HepG2 (cell line): ENCODE data around the gene BPIFB2. TPM values are rescaled to one million over a fixed set of nuclear protein-coding genes. Genes with fewer than 3 reads are reported as not detected.
A peak's percentile ranks its signal among the peaks of the same experiment; 100 is the strongest.

Experiments
- ATAD3A ChIP-seq: sonication (generic); formaldehyde crosslinking; IDR thresholded peaks from 2 replicates; pipeline ENCODE4 v1.4.0; 2020; ENCODE audit warnings: missing genetic modification reagents
- CEBPZ ChIP-seq: IDR thresholded peaks from 2 replicates; pipeline ENCODE4 v1.6.1; 2012; ENCODE audit warnings: low read length, improper control_type of control experiment
- E2F1 ChIP-seq: sonication (generic); formaldehyde crosslinking; IDR thresholded peaks from 2 replicates; pipeline ENCODE4 v1.5.0; 2020; ENCODE audit warnings: missing genetic modification reagents
- GTF3A ChIP-seq: sonication (generic); formaldehyde crosslinking; conservative IDR thresholded peaks from 2 replicates; pipeline ENCODE4 v1.4.0; 2020; ENCODE audit warnings: mild to moderate bottlenecking, missing genetic modification reagents
- HNRNPL ChIP-seq: fragments of 200-400 bp; formaldehyde crosslinking; IDR thresholded peaks from 2 replicates; pipeline ENCODE4 v1.6.1; 2017; ENCODE audit warnings: mild to moderate bottlenecking, low read depth, low read length
- ISX ChIP-seq: sonication (generic); formaldehyde crosslinking; conservative IDR thresholded peaks from 2 replicates; pipeline ENCODE4 v1.5.0; 2020; ENCODE audit warnings: missing genetic modification reagents
- MIER2 ChIP-seq: IDR thresholded peaks from 2 replicates; pipeline ENCODE4 v1.6.1; 2016; ENCODE audit warnings: missing biosample characterization, missing genetic modification reagents
- RERE ChIP-seq: IDR thresholded peaks from 2 replicates; pipeline ENCODE4 v1.6.1; 2016; ENCODE audit warnings: low read depth, missing genetic modification reagents, missing compliant biosample characterization
- TARDBP ChIP-seq: sonication (generic); formaldehyde crosslinking; IDR thresholded peaks from 2 replicates; pipeline ENCODE4 v1.8.0; 2022; ENCODE audit warnings: mild to moderate bottlenecking, missing genetic modification reagents
- TEAD3 ChIP-seq: optimal IDR thresholded peaks from 2 replicates; pipeline ENCODE3; 2016; ENCODE audit warnings: borderline replicate concordance
- ZBTB1 ChIP-seq: sonication (generic); formaldehyde crosslinking; IDR thresholded peaks from 2 replicates; pipeline ENCODE4 v1.4.0; 2020; ENCODE audit warnings: missing genetic modification reagents, borderline replicate concordance
- ZFAT ChIP-seq: sonication (generic); formaldehyde crosslinking; conservative IDR thresholded peaks from 2 replicates; pipeline ENCODE4 v1.8.1; 2023; ENCODE audit warnings: missing genetic modification reagents, inconsistent platforms
- ZNF749 ChIP-seq: sonication (generic); formaldehyde crosslinking; IDR thresholded peaks from 2 replicates; pipeline ENCODE4 v1.8.0; 2022; ENCODE audit warnings: mild to moderate bottlenecking, missing genetic modification reagents, moderate library complexity, borderline replicate concordance
- ZNF766 ChIP-seq: sonication (generic); formaldehyde crosslinking; IDR thresholded peaks from 2 replicates; pipeline ENCODE4 v1.5.0; 2020; ENCODE audit warnings: missing genetic modification reagents, borderline replicate concordance
- ZNF768 ChIP-seq: sonication (generic); formaldehyde crosslinking; IDR thresholded peaks from 2 replicates; pipeline ENCODE4 v1.4.0; 2020; ENCODE audit warnings: missing genetic modification reagents
- ZNF83 ChIP-seq: sonication (generic); formaldehyde crosslinking; IDR thresholded peaks from 2 replicates; pipeline ENCODE4 v1.4.0; 2020; ENCODE audit warnings: missing genetic modification reagents, mild to moderate bottlenecking, borderline replicate concordance
- ZSCAN9 ChIP-seq: IDR thresholded peaks from 2 replicates; pipeline ENCODE4 v1.6.1; 2016; ENCODE audit warnings: borderline replicate concordance
- polyA plus RNA-seq, 8 experiments: library from polyadenylated mRNA; depleted of rRNA in 3 of 8; stranded (reverse) in 7 of 8; unstranded in 1 of 8; fragments of >200 nt; fragmentation: Illumina TruSeq in 4 of 8; extraction: Trizol in 4 of 8; gene quantifications; 2 replicates each; pipeline versions ENCODE4 v1.2.1 to v1.2.3, GENCODE V29; 2011 to 2016; ENCODE audit warnings: low read depth in 4 of 8, missing spikeins in 1 of 8, mixed read lengths in 1 of 8; ENCODE audit not compliant: insufficient read depth in 1 of 8
- total RNA-seq, 5 experiments: library from RNA; depleted of rRNA; stranded (reverse); fragments of >200 nt; fragmentation: Illumina TruSeq; extraction: Trizol; gene quantifications; 2 replicates each; pipeline ENCODE4 v1.2.3, GENCODE V29; 2016; ENCODE audit warnings: low read depth in 1 of 5
- TF ChIP-seq, protein P1 (sequence below): sonication (generic); formaldehyde crosslinking; IDR thresholded peaks from 2 replicates; pipeline ENCODE4 v1.8.0; 2022; ENCODE audit warnings: missing genetic modification reagents, mild to moderate bottlenecking, inconsistent platforms, borderline replicate concordance

BPIFB2 gene
- total and polyA plus RNA-seq, 2 of the 13 experiments (the other 11 are each of a cell fraction or from before 2014, with no cell fraction given) = 54.5 to 902 TPM

DNA sequence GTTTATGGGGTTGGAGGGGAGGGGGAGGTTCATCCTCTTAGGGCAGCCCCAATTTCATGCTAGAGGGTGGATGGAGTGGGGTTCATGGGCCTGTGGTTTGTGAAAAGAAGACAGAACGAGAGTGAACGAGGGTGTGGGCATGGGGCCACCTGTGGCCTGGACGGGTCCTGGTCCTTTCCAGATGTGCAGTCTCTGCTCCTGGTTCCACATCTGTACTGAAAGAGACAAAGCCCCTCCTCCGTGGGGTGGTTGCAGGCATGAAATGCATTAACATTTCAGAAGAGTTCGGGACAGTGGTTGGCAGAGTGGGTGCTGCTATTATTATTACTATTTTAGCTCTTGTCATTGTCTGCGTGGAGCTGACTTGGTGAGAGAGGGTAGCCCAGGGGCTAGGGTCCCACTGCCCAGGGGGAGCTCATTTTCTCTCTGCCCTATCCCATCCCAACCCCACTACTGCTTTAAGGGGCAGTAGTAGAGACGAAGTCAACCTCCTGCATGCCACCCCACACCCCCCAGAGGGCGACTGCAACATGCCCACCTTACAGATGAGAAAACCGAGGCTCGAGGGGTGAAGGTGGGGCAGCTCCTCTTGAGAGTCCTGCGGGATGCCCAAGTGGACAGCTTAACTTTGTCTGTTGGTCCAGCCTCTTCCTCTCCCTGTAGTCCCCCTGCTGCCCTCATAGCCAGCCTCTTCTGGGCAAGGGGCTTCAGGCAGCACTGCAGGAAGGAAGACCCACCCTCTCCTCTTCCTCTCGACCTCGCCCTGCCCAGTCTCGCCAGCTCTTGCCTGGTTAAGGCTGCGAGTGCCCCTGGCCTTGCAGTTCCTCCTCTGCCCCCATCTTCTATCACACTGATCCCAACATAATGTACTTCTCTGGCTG is 8.4 kb downstream of the BPIFB2 start (continued):
- TF ChIP-seq ISX (CRISPR knock-in tag) (no peak), RERE (CRISPR knock-in tag) (no peak), ZSCAN9 (CRISPR knock-in tag) (no peak), ZNF749 (CRISPR knock-in tag) (no peak), ZFAT (no peak), ATAD3A (no peak), GTF3A (CRISPR knock-in tag) (no peak), ZNF766 (CRISPR knock-in tag) (no peak), TEAD3 (CRISPR knock-in tag) (no peak), HNRNPL (peak; percentile 55; the same call in 1 of the 2 replicates), E2F1 (CRISPR knock-in tag) (no peak), CEBPZ (no peak), MIER2 (CRISPR knock-in tag) (no peak), TARDBP (0 out of 2 replicates have a peak, but pooled peaks have one; percentile 33), ZNF83 (CRISPR knock-in tag) (no peak), ZBTB1 (CRISPR knock-in tag) (no peak), ZNF768 (CRISPR knock-in tag) (no peak)
- TF ChIP-seq, protein P1, sequence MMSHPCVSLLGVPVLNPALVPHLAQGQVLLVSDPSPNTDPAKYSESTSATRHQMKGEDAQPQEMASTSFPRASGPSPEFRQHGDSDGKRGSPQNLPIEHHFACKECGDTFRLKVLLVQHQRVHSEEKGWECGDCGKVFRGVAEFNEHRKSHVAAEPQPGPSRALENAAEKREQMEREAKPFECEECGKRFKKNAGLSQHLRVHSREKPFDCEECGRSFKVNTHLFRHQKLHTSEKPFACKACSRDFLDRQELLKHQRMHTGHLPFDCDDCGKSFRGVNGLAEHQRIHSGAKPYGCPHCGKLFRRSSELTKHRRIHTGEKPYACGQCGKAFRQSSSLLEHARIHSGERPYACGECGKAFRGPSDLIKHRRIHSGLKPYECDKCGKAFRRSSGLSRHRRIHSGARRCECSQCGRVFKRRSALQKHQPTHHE (CRISPR knock-in tag) = no peak
